ENCODE measurements around the gene NTSR1.

Gene NTSR1

DNA sequence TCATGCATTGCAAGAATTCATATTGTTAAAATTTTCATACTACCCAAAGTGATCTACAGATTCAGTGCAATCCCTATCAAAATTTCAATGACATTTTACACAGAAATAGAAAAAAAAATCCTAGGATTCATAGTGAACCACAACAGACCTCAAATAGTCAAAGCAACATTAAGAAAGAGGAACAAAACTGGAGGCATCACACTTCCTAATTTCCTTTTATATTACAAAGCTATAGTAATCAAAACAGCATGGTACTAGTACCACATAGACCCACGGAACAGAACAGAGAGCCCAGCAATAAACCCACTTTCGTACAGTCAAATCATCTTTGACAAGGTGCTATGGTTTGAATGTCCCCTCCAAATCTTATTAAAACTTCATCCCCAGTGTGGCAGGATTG is 39.7 kb downstream of the NTSR1 start:
- in situ Hi-C loops (cut with MboI; ENCODE audit: low sequenced_read_pairs, unreplicated experiment), result no loop called here
- no peak for DNase-seq (ENCODE audit: low spot score)
- TF ChIP-seq, protein P1, sequence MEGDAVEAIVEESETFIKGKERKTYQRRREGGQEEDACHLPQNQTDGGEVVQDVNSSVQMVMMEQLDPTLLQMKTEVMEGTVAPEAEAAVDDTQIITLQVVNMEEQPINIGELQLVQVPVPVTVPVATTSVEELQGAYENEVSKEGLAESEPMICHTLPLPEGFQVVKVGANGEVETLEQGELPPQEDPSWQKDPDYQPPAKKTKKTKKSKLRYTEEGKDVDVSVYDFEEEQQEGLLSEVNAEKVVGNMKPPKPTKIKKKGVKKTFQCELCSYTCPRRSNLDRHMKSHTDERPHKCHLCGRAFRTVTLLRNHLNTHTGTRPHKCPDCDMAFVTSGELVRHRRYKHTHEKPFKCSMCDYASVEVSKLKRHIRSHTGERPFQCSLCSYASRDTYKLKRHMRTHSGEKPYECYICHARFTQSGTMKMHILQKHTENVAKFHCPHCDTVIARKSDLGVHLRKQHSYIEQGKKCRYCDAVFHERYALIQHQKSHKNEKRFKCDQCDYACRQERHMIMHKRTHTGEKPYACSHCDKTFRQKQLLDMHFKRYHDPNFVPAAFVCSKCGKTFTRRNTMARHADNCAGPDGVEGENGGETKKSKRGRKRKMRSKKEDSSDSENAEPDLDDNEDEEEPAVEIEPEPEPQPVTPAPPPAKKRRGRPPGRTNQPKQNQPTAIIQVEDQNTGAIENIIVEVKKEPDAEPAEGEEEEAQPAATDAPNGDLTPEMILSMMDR (IDR thresholded peaks at IDR 0.05; ENCODE audit: borderline replicate concordance, control extremely low read depth, extremely low read depth, insufficient read depth, missing control alignments), result no peak

DNA sequence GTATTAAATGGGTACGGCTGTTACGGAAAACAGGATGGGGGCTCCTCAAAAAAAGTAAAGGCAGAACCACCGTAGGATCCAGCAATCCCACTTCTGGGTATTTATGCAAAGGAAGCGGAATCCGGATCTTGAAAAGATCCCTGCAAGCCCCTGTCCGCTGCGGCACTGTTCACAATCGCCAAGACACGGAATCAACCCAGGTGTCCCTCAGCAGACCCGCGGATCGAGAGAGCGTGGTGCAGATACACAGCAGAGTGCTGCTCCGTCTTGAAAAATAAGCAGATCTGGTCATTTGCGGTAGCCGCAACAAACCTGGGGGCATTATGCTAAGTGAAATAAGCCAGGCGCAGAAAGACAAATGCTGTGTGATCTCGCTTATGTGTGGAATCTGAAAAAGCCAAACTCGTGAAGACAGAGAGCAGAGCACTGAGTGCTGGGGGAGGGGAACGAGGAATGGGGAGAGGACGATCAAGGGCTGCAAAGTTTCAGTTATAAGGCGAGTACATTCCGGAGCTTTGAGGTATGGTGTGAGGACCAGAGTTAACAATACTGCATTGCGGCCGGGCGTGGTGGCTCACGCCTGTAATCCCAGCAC is 41.3 kb downstream of the NTSR1 start:
- DNase-seq (ENCODE audit: low spot score), result no peak
- in situ Hi-C loops (cut with MboI; ENCODE audit: low sequenced_read_pairs, unreplicated experiment), result no loop called here
- TF ChIP-seq, protein P1 (IDR thresholded peaks at IDR 0.05; ENCODE audit: borderline replicate concordance, control extremely low read depth, extremely low read depth, insufficient read depth, missing control alignments), result no peak

DNA sequence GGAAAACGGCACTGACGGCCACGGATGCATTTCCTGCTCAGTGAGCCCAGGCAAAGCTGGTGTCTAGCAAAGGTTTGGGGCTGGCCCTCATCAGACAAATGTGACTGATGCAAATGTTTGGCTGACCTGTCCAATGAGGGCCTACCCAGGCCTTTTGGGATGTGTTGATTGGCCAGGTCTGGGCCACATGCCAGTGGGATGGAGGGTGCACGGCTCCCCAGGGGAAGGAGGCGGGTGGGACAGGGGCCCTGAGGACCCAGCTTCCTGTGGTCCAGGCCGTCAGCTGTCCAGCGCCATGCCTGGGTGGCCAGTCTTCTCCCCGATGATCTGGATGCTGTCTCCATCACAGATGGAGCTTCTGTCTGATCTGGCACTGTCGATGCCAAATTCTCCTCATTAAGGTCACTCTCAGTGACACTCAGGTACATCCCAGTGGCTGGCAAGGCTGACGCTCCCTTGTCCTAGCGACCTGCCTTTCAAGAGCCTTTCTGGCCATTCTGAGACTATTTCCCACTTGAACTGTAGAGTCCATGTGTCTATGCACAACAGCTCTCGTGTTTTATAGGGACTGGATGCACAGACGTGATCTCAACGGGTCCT is 43.0 kb downstream of the NTSR1 start:
- DNase-seq (ENCODE audit: low spot score), result no peak
- TF ChIP-seq, protein P1 (IDR thresholded peaks at IDR 0.05; ENCODE audit: borderline replicate concordance, control extremely low read depth, extremely low read depth, insufficient read depth, missing control alignments), result no peak
- in situ Hi-C loops (cut with MboI; ENCODE audit: low sequenced_read_pairs, unreplicated experiment), result no loop called here

DNA sequence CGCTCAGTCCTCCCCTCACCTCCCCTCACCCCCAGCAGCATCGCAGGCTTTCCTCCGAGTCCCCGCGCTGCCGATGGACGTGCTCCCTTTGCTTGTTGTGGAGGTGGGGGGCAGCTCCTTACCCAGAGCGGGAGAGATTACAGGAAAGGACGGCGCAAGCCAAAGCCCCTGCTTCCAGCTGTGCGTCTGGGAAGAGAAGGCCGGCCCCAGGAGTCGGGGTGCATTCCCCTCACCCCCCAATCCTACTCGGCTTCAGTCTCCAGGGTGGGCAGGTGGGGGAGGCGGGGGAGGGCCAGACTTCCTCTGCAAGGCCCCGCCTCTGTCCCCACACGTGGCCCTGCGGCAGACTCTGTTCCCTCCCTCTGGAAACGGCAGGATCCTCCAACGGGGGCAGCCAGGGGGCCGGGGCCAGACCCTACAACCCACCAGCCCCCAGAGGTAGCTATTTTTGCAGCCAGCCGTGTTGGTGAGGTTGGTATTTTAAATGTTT is 43.6 kb downstream of the NTSR1 start:
- no peak for DNase-seq (ENCODE audit: low spot score)
- in situ Hi-C loops (cut with MboI; ENCODE audit: low sequenced_read_pairs, unreplicated experiment), result no loop called here
- TF ChIP-seq, protein P1 (IDR thresholded peaks at IDR 0.05; ENCODE audit: borderline replicate concordance, control extremely low read depth, extremely low read depth, insufficient read depth, missing control alignments), result no peak

DNA sequence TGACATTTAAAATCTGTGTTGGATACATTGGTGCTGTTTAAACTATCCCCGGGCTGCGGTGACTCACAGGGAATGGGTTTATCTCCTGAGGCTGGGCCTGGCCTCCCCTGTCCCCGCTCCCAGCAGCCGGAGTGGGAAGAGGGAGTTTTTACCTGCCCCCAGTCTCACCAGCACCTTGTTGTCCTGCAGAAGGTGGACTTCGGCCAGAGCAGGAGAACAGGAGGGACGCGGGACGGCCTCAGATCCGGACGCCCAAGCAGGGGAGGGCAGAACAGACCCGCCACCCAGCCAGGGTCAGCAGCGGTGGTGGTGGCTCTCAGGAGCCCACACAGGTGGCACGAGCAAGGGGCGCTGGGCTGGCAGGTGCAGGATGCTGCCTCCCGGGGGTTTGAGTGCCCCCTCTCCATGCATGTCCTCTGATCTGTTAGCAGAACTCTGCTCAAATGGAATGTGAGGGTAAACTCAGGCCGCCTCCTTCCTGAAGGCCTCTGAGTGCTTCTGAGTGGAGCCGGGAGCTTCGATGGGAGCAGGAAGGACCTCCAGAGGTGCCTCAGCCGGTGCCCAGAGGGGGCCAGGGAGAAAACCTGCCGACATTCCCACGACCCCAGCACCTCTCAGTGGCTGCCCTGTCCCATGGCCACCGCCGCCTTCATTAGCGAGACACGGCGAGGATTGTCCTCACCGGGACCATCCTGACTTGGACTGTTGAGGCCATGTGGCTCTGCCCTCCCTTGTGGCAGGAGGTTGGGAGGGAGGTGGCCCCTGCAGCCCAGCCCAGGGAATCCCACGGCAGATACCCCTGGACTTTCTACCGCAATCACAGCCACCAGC is 44.2 kb downstream of the NTSR1 start:
- no peak for DNase-seq (ENCODE audit: low spot score)
- TF ChIP-seq, protein P1 (IDR thresholded peaks at IDR 0.05; ENCODE audit: borderline replicate concordance, control extremely low read depth, extremely low read depth, insufficient read depth, missing control alignments), result no peak
- in situ Hi-C loops (cut with MboI; ENCODE audit: low sequenced_read_pairs, unreplicated experiment), result no loop called here

DNA sequence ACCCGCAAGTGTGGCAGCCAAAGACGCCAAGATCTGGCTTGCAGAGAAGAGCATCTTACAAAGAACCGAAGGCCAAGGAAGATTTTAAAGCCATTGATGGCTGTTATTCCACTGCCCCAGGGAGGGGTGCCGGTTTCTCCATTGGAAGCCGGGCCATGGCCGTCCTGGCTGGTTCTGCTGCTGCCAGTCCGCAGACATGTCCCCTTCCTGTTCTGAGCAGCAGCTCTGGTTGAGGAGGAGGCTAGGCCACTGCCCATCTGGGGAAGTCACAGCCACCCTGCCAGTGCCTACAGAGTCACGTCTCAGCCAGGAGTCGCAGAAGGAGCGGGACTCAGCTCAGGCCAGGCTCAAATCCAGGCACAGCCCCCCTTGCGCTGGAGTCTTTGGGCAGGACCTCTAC is 45.0 kb downstream of the NTSR1 start:
- in situ Hi-C loops (cut with MboI; ENCODE audit: low sequenced_read_pairs, unreplicated experiment), result no loop called here
- DNase-seq (ENCODE audit: low spot score), result no peak
- TF ChIP-seq, protein P1 (IDR thresholded peaks at IDR 0.05; ENCODE audit: borderline replicate concordance, control extremely low read depth, extremely low read depth, insufficient read depth, missing control alignments), result no peak

All from GM13976 (cell line).